ENCODE data around the gene ZNF705A. TPM values are rescaled to one million over a fixed set of nuclear protein-coding genes. Genes with fewer than 3 reads are reported as not detected.
"Not testable (repeated sequence)": the region's sequence is repeated elsewhere in the genome, so short reads cannot be mapped to it uniquely, and the experiment has no call there.

Gene ZNF705A
- total RNA-seq, 1 experiment from 2014 or later, result not detected

GRCh38 chr12:8156416-8156815, 399 bp upstream of the ZNF705A start:
- Histone ChIP-seq H3K9me3 (replicated peaks) (no peaks in the 10 kb centered on the region), H3K27ac (peak overlapping the region; percentile 90), H3K36me3 (no peaks in the 10 kb centered on the region), H3K4me1 (replicated peaks) (peaks cover 22% of the 10 kb centered on the region), H3K27me3 (replicated peaks) (no peaks in the 10 kb centered on the region), H3K4me3 (no peak overlapping the region)
- DNase-seq (ENCODE audit: low read depth in 1 of 2, low spot score in 2 of 2), result no peak

DNA sequence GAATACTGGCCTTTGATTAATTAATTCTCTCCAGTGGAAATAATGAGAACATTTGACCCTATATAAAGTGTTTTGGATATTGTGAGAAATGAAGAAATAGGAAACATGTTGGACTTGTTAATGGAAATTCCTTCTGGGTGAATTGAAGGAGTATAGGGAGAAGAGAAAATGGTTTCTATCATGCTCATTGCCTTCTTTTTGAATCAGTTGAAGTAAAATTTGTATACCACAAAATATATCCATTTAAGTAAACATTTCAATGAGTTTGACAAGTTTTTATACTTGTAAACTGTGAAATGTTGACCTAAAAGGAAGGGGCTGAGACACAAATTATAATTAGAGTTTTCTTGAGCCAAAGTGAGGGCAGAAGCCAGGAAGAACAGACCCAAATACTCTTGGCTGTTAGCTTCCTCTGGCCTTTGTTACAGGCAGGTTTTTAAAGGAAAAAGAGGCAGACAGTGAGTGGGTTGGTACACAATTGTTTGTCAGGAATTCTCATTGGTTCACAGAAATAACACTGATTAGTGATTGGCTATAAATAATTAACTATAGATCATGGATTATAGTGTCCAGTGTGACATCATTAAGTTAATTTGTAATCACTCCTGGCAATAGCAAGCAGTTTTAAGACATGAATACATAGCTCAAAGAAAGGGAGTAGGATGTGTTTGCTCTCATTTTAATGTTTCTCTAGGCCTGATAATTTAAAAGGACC, 826 bp downstream of the ZNF705A start:
- DNase-seq (ENCODE audit: low read depth in 1 of 2, low spot score in 2 of 2), result no peak
- Histone ChIP-seq H3K27ac (peak overlapping the region; percentile 90), H3K27me3 (replicated peaks) (no peaks in the 10 kb centered on the region)

GRCh38 chr12:8172911-8173310, 16.1 kb downstream of the ZNF705A start:
- DNase-seq (ENCODE audit: low read depth in 1 of 2, low spot score in 2 of 2); H3K9me3 ChIP-seq (replicated peaks); H3K36me3 ChIP-seq; H3K4me1 ChIP-seq (replicated peaks); H3K27ac ChIP-seq; H3K4me3 ChIP-seq; H3K27me3 ChIP-seq (replicated peaks): not testable (repeated sequence)

More for the DNA sequence above, 826 bp downstream of the ZNF705A start:
- Histone ChIP-seq H3K4me3 (no peak overlapping the region), H3K36me3 (no peaks in the 10 kb centered on the region), H3K4me1 (replicated peaks) (peaks cover 22% of the 10 kb centered on the region), H3K9me3 (replicated peaks) (no peaks in the 10 kb centered on the region)

DNA sequence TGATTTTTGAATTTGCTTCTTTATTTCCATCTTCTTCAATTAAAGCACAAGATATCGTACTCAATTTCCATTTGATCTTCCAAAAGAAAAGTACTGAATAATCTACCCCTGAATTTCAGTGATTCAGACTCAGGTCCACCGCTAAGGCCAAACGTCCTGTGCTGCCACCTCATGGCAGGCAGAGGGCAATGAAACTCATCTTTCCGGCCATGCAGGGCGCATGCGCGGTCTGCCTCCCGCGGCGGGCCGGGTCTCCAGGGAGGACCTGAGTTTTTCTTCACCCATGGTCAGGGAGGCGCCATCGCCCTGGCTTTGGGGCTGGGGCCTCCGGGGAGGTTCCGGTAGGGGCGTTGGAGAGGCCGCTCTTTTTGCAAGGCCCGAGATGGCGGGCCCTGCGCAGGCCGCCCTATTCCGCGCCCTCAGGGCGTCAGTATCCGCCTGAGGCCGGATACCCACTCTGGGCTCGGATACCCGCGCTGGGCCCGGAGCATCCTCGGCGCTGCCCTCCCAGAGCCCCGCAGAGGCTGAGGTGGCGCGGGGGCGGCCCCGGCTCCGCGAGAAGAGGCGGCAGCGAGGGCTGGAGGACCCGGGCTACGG, 23.3 kb downstream of the ZNF705A start:
- H3K9me3 ChIP-seq (replicated peaks); H3K36me3 ChIP-seq; H3K4me1 ChIP-seq (replicated peaks); H3K27me3 ChIP-seq (replicated peaks): not testable (repeated sequence)
- DNase-seq (ENCODE audit: low read depth in 1 of 2, low spot score in 2 of 2), result peak; percentile 67 to 78
- Histone ChIP-seq H3K27ac (0 out of 2 replicates have a peak overlapping the region, but pooled peaks have one; percentile 47), H3K4me3 (peak overlapping the region; percentile 51)

DNA sequence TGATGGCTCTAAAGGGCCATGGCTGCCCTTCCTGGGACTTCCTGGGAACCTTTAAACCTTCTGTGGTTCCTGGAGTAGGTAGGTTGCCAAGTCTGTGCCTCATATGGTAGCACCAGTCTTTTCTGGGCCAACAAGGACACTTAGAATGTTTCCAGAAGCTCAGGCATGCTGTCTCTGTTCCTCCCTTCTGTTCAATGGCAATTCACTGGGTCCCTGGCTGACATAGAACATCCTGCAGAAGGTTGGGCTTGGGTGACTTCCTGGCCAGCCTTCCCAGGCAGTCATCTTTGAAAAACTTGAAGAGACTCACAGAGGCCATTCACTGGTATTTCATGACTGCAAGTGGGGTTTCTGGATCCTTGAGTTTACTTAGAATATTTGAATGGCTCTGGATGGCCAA, 24.5 kb downstream of the ZNF705A start:
- H3K36me3 ChIP-seq; H3K27ac ChIP-seq; DNase-seq (ENCODE audit: low read depth in 1 of 2, low spot score in 2 of 2); H3K27me3 ChIP-seq (replicated peaks); H3K4me1 ChIP-seq (replicated peaks); H3K4me3 ChIP-seq; H3K9me3 ChIP-seq (replicated peaks): not testable (repeated sequence)

- H3K4me3 ChIP-seq; H3K9me3 ChIP-seq (replicated peaks); H3K4me1 ChIP-seq (replicated peaks); DNase-seq (ENCODE audit: low read depth in 1 of 2, low spot score in 2 of 2); H3K27ac ChIP-seq; H3K36me3 ChIP-seq; H3K27me3 ChIP-seq (replicated peaks): not testable (repeated sequence)
Measured at GRCh38 chr12:8182923-8183322, 26.1 kb downstream of the ZNF705A start.

DNA sequence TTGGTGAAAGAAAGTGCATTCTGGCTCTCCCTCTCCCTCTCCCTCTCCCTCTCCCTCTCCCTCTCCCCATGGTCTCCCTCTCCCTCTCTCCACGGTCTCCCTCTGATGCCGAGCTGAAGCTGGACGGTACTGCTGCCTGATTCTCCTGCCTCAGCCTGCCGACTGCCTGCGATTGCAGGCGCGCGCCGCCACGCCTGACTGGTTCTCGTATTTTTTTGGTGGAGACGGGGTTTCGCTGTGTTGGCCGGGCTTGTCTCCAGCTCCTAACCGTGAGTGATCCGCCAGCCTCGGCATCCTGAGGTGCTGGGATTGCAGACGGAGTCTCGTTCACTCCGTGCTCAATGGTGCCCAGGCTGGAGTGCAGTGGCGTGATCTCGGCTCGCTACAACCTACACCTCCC, 26.5 kb downstream of the ZNF705A start:
- not testable (repeated sequence) for H3K4me1 ChIP-seq (replicated peaks); H3K4me3 ChIP-seq; H3K36me3 ChIP-seq; H3K27me3 ChIP-seq (replicated peaks); DNase-seq (ENCODE audit: low read depth in 1 of 2, low spot score in 2 of 2); H3K9me3 ChIP-seq (replicated peaks); H3K27ac ChIP-seq

DNA sequence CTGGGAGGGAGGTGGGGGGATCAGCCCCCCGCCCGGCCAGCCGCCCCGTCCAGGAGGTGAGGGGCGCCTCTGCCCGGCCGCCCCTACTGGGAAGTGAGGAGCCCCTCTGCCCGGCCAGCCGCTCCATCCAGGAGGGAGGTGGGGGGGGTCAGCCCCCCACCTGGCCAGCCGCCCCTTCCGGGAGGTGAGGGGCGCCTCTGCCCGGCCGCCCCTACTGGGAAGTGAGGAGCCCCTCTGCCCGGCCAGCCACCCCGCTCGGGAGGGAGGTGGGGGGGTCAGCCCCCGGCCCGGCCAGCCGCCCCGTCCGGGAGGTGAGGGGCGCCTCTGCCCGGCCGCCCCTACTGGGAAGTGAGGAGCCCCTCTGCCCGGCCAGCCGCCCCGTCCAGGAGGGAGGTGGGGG, 27.4 kb downstream of the ZNF705A start:
- H3K27ac ChIP-seq; H3K4me1 ChIP-seq (replicated peaks); H3K4me3 ChIP-seq; H3K9me3 ChIP-seq (replicated peaks); H3K27me3 ChIP-seq (replicated peaks); DNase-seq (ENCODE audit: low read depth in 1 of 2, low spot score in 2 of 2); H3K36me3 ChIP-seq: not testable (repeated sequence)

GRCh38 chr12:8188088-8188487, 31.3 kb downstream of the ZNF705A start:
- not testable (repeated sequence) for H3K27me3 ChIP-seq (replicated peaks); H3K9me3 ChIP-seq (replicated peaks); DNase-seq (ENCODE audit: low read depth in 1 of 2, low spot score in 2 of 2); H3K4me1 ChIP-seq (replicated peaks); H3K36me3 ChIP-seq; H3K4me3 ChIP-seq; H3K27ac ChIP-seq

- H3K27me3 ChIP-seq (replicated peaks); H3K9me3 ChIP-seq (replicated peaks); H3K4me1 ChIP-seq (replicated peaks); H3K27ac ChIP-seq; H3K4me3 ChIP-seq; DNase-seq (ENCODE audit: low read depth in 1 of 2, low spot score in 2 of 2); H3K36me3 ChIP-seq: not testable (repeated sequence)
Measured at GRCh38 chr12:8197685-8198308, 41.0 kb downstream of the ZNF705A start.

GRCh38 chr12:8218711-8219382, 62.0 kb downstream of the ZNF705A start:
- not testable (repeated sequence) for H3K27me3 ChIP-seq (replicated peaks); H3K9me3 ChIP-seq (replicated peaks); H3K4me3 ChIP-seq; DNase-seq (ENCODE audit: low read depth in 1 of 2, low spot score in 2 of 2); H3K27ac ChIP-seq; H3K4me1 ChIP-seq (replicated peaks); H3K36me3 ChIP-seq

DNA sequence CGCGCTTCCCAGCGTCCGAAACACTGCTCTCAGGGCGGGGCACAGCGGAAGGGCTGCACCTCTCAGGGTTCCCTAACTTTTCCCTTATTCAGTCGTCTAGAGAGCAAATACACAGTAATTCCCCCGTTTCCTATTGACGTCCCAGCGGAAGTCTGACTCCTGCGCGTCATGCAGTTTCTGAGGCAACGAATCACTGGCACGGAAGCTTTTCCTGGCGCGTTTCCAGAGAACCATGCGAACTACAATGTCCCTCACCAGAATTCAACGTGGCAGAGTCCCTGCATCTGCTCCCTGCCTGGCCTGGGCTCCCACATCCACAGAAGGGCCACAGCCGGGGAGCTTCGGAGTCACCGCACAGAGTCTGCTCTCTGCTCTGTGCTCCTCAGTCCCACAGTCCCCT, 64.6 kb downstream of the ZNF705A start:
- not testable (repeated sequence) for DNase-seq (ENCODE audit: low read depth in 1 of 2, low spot score in 2 of 2); H3K36me3 ChIP-seq; H3K27ac ChIP-seq; H3K9me3 ChIP-seq (replicated peaks); H3K4me1 ChIP-seq (replicated peaks); H3K27me3 ChIP-seq (replicated peaks); H3K4me3 ChIP-seq

GRCh38 chr12:8221844-8222243, 65.0 kb downstream of the ZNF705A start:
- H3K27ac ChIP-seq; H3K36me3 ChIP-seq; H3K4me1 ChIP-seq (replicated peaks); DNase-seq (ENCODE audit: low read depth in 1 of 2, low spot score in 2 of 2); H3K27me3 ChIP-seq (replicated peaks); H3K4me3 ChIP-seq; H3K9me3 ChIP-seq (replicated peaks): not testable (repeated sequence)

GRCh38 chr12:8222303-8222702, 65.5 kb downstream of the ZNF705A start:
- H3K27ac ChIP-seq; DNase-seq (ENCODE audit: low read depth in 1 of 2, low spot score in 2 of 2); H3K36me3 ChIP-seq; H3K4me3 ChIP-seq; H3K9me3 ChIP-seq (replicated peaks); H3K27me3 ChIP-seq (replicated peaks); H3K4me1 ChIP-seq (replicated peaks): not testable (repeated sequence)
